Measurements from ENCODE around the gene RNF224. TPM values are rescaled to one million over a fixed set of nuclear protein-coding genes. Genes with fewer than 3 reads are reported as not detected.

RNF224 gene
- total RNA-seq, 1 experiment from 2014 or later = not detected

GRCh38 chr9:137192448-137192780 is 34.9 kb upstream of the RNF224 start:
- no peak for DNase-seq (ENCODE audit: low read depth)

- no peak for DNase-seq (ENCODE audit: low read depth)
These were observed 34.4 kb upstream of the RNF224 start for GRCh38 chr9:137192859-137193258.

- no peak for DNase-seq (ENCODE audit: low read depth)
These were observed 33.5 kb upstream of the RNF224 start for GRCh38 chr9:137193771-137194170.

DNA sequence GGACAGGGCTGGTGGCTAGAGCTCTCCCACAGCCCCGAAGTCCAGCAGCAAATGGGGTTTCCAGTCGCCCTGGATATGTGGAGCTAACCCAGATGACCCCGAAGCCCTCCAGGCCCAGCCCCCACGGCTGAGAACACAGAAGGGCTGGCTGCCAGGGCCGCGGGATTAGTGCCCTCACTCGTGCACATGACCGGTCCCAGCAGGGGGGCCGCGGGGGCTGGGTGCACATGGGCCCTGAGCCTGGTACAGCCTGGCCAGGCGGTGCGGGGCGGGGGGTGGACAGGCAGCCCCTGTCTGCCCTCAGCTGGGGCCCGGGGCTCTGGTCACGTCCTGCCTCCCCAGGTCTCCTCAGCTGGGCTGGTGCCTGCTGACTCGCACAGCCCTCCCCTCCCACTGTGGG is 32.9 kb upstream of the RNF224 start:
- no peak for DNase-seq (ENCODE audit: low read depth)

DNA sequence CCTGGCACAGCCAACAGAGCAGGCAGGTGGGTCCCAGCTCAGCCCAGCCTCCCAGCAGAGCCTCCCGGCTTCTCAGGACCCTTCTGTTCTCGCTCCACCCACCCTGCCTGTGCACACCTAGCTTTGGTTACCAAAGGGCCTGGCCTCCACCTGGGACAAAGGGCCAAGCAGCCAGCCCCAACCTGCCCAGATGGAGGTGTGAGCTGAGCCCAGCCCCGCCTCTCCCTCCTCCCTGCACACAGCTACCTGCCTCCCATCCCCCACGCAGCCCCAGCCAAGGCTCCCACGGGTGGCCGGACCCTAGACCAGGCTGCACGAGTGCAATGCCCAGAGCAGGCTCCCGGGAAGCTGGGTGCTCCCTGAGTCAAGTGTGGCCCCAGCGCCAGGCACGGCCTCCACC is 32.4 kb upstream of the RNF224 start:
- DNase-seq (ENCODE audit: low read depth) = no peak

GRCh38 chr9:137195525-137196220 is 31.6 kb upstream of the RNF224 start:
- DNase-seq (ENCODE audit: low read depth) = no peak

DNA sequence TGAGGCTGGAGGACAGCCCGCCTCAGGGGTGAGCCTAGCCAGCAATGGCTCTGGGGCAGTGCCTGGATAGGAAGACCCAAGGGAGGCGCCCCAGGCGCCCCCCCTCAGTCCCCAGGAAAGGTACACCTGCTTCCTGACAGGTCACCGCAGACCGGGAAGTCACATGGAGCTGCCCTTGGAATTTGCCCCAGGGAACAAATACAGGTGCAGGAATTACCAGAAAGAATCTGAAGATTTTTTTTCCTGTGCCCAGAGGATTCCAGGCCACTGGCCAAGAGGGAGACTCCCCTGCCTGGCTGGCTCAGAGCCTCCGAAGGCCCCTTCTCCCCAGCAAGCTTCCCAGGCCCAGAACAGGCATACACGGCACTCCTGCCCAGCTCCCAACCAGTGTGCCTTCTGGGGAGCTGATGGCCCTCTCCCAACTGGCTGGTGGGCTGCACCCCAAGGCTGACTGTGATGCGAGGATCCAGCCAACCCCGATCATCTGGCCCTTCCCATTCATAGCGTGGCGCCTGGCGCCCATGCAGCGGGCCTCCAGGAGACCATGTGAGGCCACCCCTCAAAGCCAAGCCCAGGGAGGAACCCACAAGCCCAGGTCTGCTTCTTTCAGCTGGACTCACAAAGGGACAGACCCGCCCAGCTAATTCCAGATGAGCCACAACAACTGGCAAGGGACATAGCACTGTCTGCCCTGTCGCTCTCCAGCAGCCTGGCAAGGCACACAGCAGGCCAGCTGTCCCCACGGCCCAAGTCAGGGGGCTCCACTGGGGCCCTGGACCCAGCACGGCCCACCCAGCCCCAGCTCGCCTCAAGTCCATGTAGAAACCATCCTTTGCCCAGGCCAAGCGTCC is 29.0 kb upstream of the RNF224 start:
- DNase-seq (ENCODE audit: low read depth) = no peak

GRCh38 chr9:137198902-137199283 is 28.4 kb upstream of the RNF224 start:
- DNase-seq (ENCODE audit: low read depth) = no peak

DNA sequence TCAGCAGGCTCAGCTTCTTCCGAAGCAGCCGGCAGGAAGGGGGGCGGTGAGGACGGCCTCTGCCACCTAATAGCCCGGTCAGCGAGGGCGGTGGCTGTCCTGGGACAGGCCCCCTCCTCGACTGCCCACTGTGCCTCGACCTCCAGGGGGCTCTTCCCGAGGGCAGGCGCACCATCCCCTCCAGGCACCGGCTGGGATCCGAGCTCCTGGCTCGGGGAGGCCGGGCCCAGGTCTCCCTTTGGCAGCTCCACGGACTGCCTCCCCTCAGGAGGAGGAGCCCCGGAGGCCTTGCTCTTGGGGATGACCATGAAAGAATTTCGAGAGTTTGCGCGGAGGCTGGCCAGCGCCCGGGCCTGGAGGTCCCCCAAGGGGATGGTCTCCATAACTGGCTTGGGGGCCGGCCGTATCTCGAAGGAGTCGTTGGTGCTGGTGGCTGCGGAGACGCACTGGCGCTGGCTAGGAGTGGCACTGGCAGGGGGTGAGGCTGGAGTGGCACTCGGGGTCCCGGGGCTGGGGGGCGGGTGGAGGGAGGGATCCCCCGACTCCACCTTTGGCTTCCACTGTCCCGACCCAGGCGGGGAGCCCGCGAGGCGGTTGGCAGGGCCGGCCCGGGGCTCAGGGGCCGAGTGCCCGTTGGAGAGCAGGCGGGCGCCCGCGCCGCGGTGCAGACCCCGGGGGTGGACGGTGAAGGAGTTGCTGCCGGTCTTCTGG is 27.7 kb upstream of the RNF224 start:
- no peak for DNase-seq (ENCODE audit: low read depth)

- peak; percentile 98 for DNase-seq (ENCODE audit: low read depth)
These were observed 26.7 kb upstream of the RNF224 start, which contains the start of gene TPRN for GRCh38 chr9:137200311-137201204. TPRN (minus strand) TSS chr9:137200741; CDS start chr9:137200711, 30 bp downstream.

DNA sequence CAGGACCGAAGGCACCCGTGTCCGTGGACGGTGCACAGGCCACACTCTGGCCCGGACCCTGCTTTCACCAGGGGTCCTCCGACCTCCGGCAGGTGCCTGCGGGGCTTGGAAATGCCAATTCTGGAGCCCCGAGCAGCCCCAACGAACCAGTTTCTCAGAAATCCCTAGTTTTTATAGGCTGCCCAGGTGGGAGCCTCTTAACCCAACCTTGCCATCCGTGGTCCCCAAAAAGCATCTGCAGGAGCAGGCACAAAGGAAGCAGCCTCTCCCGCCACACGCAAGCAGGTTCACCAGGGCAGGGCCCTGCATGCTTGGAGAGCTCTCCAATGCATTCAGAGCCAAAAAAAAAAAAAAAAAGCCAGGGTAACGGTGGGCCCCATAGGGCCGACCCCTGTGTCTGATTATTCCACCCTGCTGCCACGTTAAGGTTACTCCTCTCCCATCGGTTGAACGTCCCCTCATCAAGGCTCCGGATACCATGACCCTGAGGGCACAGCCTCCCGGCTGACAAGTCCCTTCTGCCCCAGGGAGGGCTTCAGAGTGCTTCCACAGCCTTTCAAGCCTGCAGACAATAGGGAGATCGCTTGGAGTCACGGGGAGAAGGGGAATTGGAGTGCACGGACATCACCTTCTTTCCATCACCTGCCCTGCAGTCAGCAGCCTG is 26.0 kb upstream of the RNF224 start:
- DNase-seq (ENCODE audit: low read depth) = no peak

- DNase-seq (ENCODE audit: low read depth) = no peak
These were observed 24.3 kb upstream of the RNF224 start for GRCh38 chr9:137202966-137203365.

- no peak for DNase-seq (ENCODE audit: low read depth)
These were observed 22.6 kb upstream of the RNF224 start for GRCh38 chr9:137204731-137205125.

- DNase-seq (ENCODE audit: low read depth) = peak; percentile 78
These were observed 21.9 kb upstream of the RNF224 start, which contains the start of the genes NDOR1 and TMEM203 for GRCh38 chr9:137205126-137206069. NDOR1 (plus strand) TSS chr9:137205700; CDS start chr9:137205778, 78 bp downstream. TMEM203 (minus strand) TSS chr9:137205648; CDS start chr9:137205414, 234 bp downstream.

DNA sequence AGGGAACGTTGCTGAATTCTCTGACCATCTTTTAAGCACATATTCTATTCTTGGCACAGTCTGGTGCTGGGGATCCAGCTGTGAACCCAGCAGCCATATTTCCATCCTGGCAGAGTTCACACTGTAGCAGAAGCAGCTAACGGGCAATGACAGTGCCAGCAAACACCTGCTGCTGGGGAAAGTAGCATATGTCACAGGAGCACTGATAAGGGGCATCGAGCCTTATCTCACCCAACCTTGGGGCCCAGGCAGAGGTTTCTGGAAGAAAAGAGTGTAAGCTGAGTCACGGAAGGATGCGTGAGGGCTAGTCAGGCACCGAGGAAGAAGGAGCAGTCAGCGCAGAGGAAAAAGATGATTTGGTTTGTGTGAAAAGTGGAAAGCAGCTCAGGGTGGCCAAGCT is 20.7 kb upstream of the RNF224 start:
- DNase-seq (ENCODE audit: low read depth) = no peak

DNA sequence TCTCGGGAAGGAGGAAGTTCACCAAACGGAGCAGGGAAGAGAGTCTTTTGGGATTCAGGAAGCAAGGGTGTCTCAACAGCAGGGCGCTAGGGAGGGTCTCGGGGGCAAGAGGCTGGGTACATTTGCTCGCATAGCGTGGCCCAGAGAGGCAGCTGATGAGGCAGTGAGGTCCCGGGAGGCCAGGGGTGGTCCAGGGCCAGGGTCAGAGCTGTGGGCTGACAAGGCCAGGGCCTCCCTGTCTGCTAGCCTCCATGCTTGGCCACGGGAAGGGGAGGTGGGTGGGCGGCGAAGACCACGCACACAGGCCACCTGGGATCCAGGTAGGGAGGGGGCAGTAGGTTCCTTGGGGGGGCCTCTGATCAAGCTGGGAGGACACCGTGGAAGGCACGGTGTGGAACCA is 15.8 kb upstream of the RNF224 start:
- no peak for DNase-seq (ENCODE audit: low read depth)

GRCh38 chr9:137212520-137212919 is 14.8 kb upstream of the RNF224 start:
- DNase-seq (ENCODE audit: low read depth) = no peak

DNA sequence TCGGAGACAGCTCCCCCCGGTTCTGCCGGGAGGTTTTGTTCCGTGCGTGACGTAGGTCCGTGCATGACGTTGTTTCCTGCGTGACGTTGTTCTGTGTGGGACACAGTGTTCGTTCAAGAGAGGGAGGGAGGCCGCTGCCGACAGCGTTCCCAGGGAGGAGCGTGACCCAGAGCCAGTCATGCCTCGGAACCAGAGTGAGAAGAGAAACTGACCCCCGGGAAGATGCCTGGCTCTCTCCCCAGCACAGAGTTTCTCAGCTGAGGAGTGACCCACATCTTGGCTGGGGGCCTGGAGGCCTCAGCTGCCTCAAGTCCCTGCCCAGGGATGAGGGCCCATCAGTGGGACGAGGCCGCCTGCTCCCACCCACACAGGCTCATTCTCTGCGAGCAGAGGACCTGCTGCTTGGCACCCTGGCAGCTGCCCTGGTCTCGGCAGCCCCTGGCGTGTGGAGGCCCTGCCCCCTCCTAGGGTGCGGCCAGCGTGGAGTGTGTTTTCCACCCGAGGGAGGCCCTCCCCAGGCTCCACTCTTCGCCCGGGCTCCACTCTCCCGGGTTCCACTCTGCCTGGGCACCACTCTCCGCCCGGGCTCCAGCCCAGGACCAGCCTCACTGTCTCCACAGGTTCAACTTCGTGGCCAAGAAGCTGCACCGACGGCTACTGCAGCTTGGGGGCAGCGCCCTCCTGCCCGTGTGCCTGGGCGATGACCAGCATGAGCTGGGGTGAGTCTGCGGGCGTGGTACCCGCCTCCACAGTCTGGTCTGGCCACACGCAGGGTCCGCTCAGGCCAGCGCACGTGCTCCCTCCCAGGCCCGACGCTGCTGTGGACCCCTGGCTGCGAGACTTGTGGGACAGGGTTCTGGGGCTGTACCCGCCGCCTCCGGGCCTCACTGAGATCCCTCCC is 13.9 kb upstream of the RNF224 start:
- no peak for DNase-seq (ENCODE audit: low read depth)

- no peak for DNase-seq (ENCODE audit: low read depth)
These were observed 12.7 kb upstream of the RNF224 start for GRCh38 chr9:137214620-137215019.

All from RPMI7951 (cell line).